H1 (cell line): ENCODE data around the gene STK32C. TPM values are rescaled to one million over a fixed set of nuclear protein-coding genes. Genes with fewer than 3 reads are reported as not detected.

ENCODE experiments used
- CTCF ChIA-PET: fragments of 300-600 bp; sonication (Branson Sonifier 250); formaldehyde crosslinking; loops from one replicate; lab custom pipeline; 2021; ENCODE audit not compliant: partially characterized antibody; lab: Charles Lee
- POLR2A ChIA-PET: fragments of 300-600 bp; sonication (Branson Sonifier 250); formaldehyde crosslinking; loops from one replicate; lab custom pipeline; 2021; ENCODE audit warnings: inconsistent platforms; ENCODE audit not compliant: partially characterized antibody; lab: Charles Lee
- DNase-seq, 2 experiments: peaks; one replicate each; pipeline versions ENCODE4 v3.0.0 to v3.0.0-alpha.2; 2010 to 2022; ENCODE audit warnings: low spot score in 2 of 2, low read depth in 1 of 2, mixed read lengths in 1 of 2
- FAIRE-seq: peaks from 2 replicates; lab custom pipeline; 2011; peaks lifted over from hg19 to GRCh38; lab: Jason Lieb, UNC
- H2AFZ ChIP-seq: 2 replicates; pipeline ENCODE4 v1.8.1; 2012; ENCODE audit warnings: low read length, inconsistent platforms
- H2AK5ac ChIP-seq: 2 replicates; pipeline ENCODE4 v1.6.1; 2013; ENCODE audit warnings: low read depth, low read length
- H2BK120ac ChIP-seq: replicated peaks from 2 replicates; pipeline ENCODE3; 2013; ENCODE audit warnings: low read depth, low read length, inconsistent platforms
- H2BK12ac ChIP-seq: 2 replicates; pipeline ENCODE4 v1.6.1; 2013; ENCODE audit warnings: low read depth, low read length
- H2BK15ac ChIP-seq: 2 replicates; pipeline ENCODE4 v1.6.1; 2013; ENCODE audit warnings: low read length
- H2BK20ac ChIP-seq: 2 replicates; pipeline ENCODE4 v1.6.1; 2013; ENCODE audit warnings: low read length
- H2BK5ac ChIP-seq: 2 replicates; pipeline ENCODE4 v1.6.1; 2013; ENCODE audit warnings: low read depth, low read length
- H3K14ac ChIP-seq: 2 replicates; pipeline ENCODE4 v1.6.1; 2013; ENCODE audit warnings: inconsistent platforms; ENCODE audit not compliant: insufficient read length
- H3K18ac ChIP-seq: 2 replicates; pipeline ENCODE4 v1.6.1; 2013; ENCODE audit warnings: low read length; ENCODE audit errors: extremely low read depth
- H3K23ac ChIP-seq: 2 replicates; pipeline ENCODE4 v1.6.1; 2013; ENCODE audit warnings: inconsistent platforms; ENCODE audit not compliant: insufficient read length
- H3K23me2 ChIP-seq: 2 replicates; pipeline ENCODE4 v1.6.1; 2013; ENCODE audit warnings: low read depth, low read length
- H3K27ac ChIP-seq: 2 replicates; pipeline ENCODE4 v1.6.1; 2011; ENCODE audit warnings: low read depth, low read length, inconsistent platforms
- H3K27me3 ChIP-seq, 4 experiments: replicated peaks in 1 of 4; 1 replicate in 1 of 4; 2 replicates in 3 of 4; pipeline versions ENCODE4 v1.6.1 to v1.8.1; 2011 to 2013; ENCODE audit warnings: low read length in 3 of 4, mild to moderate bottlenecking in 3 of 4, inconsistent platforms in 2 of 4, mixed read lengths in 2 of 4, moderate library complexity in 1 of 4; ENCODE audit not compliant: control insufficient read depth in 3 of 4, insufficient read depth in 3 of 4; ENCODE audit errors: extremely low read depth in 1 of 4
- H3K36me3 ChIP-seq, 4 experiments: 2 replicates each; pipeline versions ENCODE4 v1.6.1 to v1.8.1; 2011 to 2013; ENCODE audit warnings: mild to moderate bottlenecking in 4 of 4, low read length in 3 of 4, moderate library complexity in 2 of 4, control low read depth in 1 of 4, inconsistent platforms in 1 of 4; ENCODE audit not compliant: insufficient read depth in 4 of 4, control insufficient read depth in 2 of 4
- H3K4ac ChIP-seq: replicated peaks from 2 replicates; pipeline ENCODE3; 2013; ENCODE audit warnings: low read length, low read depth, mixed read lengths, inconsistent platforms; ENCODE audit not compliant: insufficient read length
- H3K4me1 ChIP-seq, 4 experiments: replicated peaks in 1 of 4; 1 replicate in 1 of 4; 2 replicates in 3 of 4; pipeline versions ENCODE4 v1.6.1 to v1.8.1; 2011 to 2013; ENCODE audit warnings: low read length in 3 of 4, inconsistent platforms in 2 of 4, mixed read lengths in 1 of 4; ENCODE audit not compliant: insufficient read depth in 4 of 4, control insufficient read depth in 3 of 4
- H3K4me2 ChIP-seq, 2 experiments: 2 replicates each; pipeline versions ENCODE4 v1.6.1 to v1.8.1; 2011 to 2013; ENCODE audit warnings: low read depth in 2 of 2, low read length in 2 of 2, control low read depth in 1 of 2, inconsistent platforms in 1 of 2, mild to moderate bottlenecking in 1 of 2; ENCODE audit not compliant: insufficient read depth in 1 of 2
- H3K4me3 ChIP-seq, 4 experiments: fragments of 200-600, 300-600 bp in 1 of 4; sonication (generic), shearing (Covaris generic), sonication (Bioruptor Twin) in 1 of 4; 2 replicates each; pipeline versions ENCODE4 v1.5.1 to v1.8.1; 2011 to 2016; ENCODE audit warnings: low read length in 4 of 4, low read depth in 3 of 4, control low read depth in 2 of 4, inconsistent platforms in 2 of 4, mild to moderate bottlenecking in 2 of 4, mixed read lengths in 1 of 4, moderate library complexity in 1 of 4; ENCODE audit not compliant: insufficient read depth in 2 of 4; ENCODE audit errors: extremely low read depth in 1 of 4
- H3K56ac ChIP-seq: replicated peaks from 2 replicates; pipeline ENCODE3; 2013; ENCODE audit warnings: low read depth, mild to moderate bottlenecking, mixed read lengths, low read length, inconsistent platforms; ENCODE audit not compliant: insufficient read length
- H3K79me1 ChIP-seq: 2 replicates; pipeline ENCODE4 v1.6.1; 2013; ENCODE audit warnings: low read depth, low read length, control low read depth
- H3K79me2 ChIP-seq, 2 experiments: 2 replicates each; pipeline versions ENCODE4 v1.6.1 to v1.8.1; 2012 to 2013; ENCODE audit warnings: low read length in 2 of 2, mild to moderate bottlenecking in 2 of 2, inconsistent platforms in 1 of 2; ENCODE audit not compliant: insufficient read depth in 2 of 2, control insufficient read depth in 1 of 2
- H3K9ac ChIP-seq, 4 experiments: replicated peaks in 1 of 4; 1 replicate in 1 of 4; 2 replicates in 3 of 4; pipeline versions ENCODE4 v1.6.1 to v1.8.1; 2011 to 2013; ENCODE audit warnings: low read depth in 3 of 4, low read length in 3 of 4, control low read depth in 2 of 4, mild to moderate bottlenecking in 2 of 4, moderate library complexity in 2 of 4, inconsistent platforms in 1 of 4; ENCODE audit errors: extremely low read depth in 1 of 4
- H3K9me3 ChIP-seq, 2 experiments: 2 replicates each; pipeline versions ENCODE4 v1.6.1 to v1.8.1; 2012 to 2013; ENCODE audit warnings: mild to moderate bottlenecking in 2 of 2, moderate library complexity in 2 of 2, control low read depth in 1 of 2, inconsistent platforms in 1 of 2, low read depth in 1 of 2, low read length in 1 of 2, mixed read lengths in 1 of 2; ENCODE audit not compliant: insufficient read depth in 2 of 2
- H4K20me1 ChIP-seq, 2 experiments: replicated peaks in 1 of 2; 2 replicates each; pipeline versions ENCODE3 to v1.8.1; 2011 to 2013; ENCODE audit warnings: inconsistent platforms in 2 of 2, low read length in 2 of 2, mild to moderate bottlenecking in 1 of 2; ENCODE audit not compliant: insufficient read depth in 2 of 2, control insufficient read depth in 1 of 2
- H4K5ac ChIP-seq: 2 replicates; pipeline ENCODE4 v1.6.1; 2013; ENCODE audit warnings: low read length, low read depth, mixed read lengths, inconsistent platforms; ENCODE audit not compliant: insufficient read length
- H4K8ac ChIP-seq: 2 replicates; pipeline ENCODE4 v1.8.0; 2013; ENCODE audit warnings: mild to moderate bottlenecking, moderate library complexity, low read length, inconsistent platforms; ENCODE audit not compliant: insufficient read depth; ENCODE audit errors: extremely low read depth
- H4K91ac ChIP-seq: replicated peaks from 2 replicates; pipeline ENCODE3; 2013; ENCODE audit warnings: low read length, mixed read lengths, inconsistent platforms; ENCODE audit not compliant: insufficient read length
- CHD2 ChIP-seq: IDR thresholded peaks from 2 replicates; pipeline ENCODE4 v1.6.1; 2012; ENCODE audit warnings: low read length, improper control_type of control experiment
- CTCF ChIP-seq, 3 experiments: IDR thresholded peaks; 1 replicate in 2 of 3; 2 replicates in 1 of 3; pipeline versions ENCODE4 v1.5.1 to v1.6.1; 2011; ENCODE audit warnings: low read length in 3 of 3, mild to moderate bottlenecking in 3 of 3, inconsistent platforms in 2 of 3, low read depth in 1 of 3, moderate library complexity in 1 of 3; ENCODE audit not compliant: insufficient read depth in 1 of 3; ENCODE audit errors: control extremely low read depth in 1 of 3
- HDAC2 ChIP-seq, 2 experiments: fragments of 300-600 bp in 1 of 2; sonication (generic) in 1 of 2; IDR thresholded peaks; 2 replicates each; pipeline ENCODE4 v1.6.1; 2011 to 2012; ENCODE audit warnings: low read depth in 2 of 2, low read length in 2 of 2, mild to moderate bottlenecking in 2 of 2, moderate library complexity in 2 of 2, borderline replicate concordance in 1 of 2, inconsistent platforms in 1 of 2
- KDM5A ChIP-seq: fragments of 200-600 bp; IDR thresholded peaks from 2 replicates; pipeline ENCODE4 v1.7.1; 2012; ENCODE audit warnings: mild to moderate bottlenecking, low read length, inconsistent platforms, mixed read lengths
- RAD21 ChIP-seq, 2 experiments: IDR thresholded peaks in 1 of 2; conservative IDR thresholded peaks in 1 of 2; 2 replicates each; pipeline ENCODE4 v1.6.1; 2011; ENCODE audit warnings: low read depth in 2 of 2, low read length in 2 of 2, improper control_type of control experiment in 1 of 2, inconsistent platforms in 1 of 2, mild to moderate bottlenecking in 1 of 2, moderate library complexity in 1 of 2
- WGBS, 2 experiments: shearing (Covaris generic) in 1 of 2; methylation state at CpG; one replicate each; pipeline versions ENCODE4 v1.1.6 to v1.1.7; 2013 to 2015; ENCODE audit warnings: low lambda C conversion rate in 2 of 2, mixed read lengths in 2 of 2, inconsistent platforms in 1 of 2, low coverage in 1 of 2, missing lambda C conversion rate in 1 of 2; ENCODE audit not compliant: insufficient replicate concordance in 2 of 2, insufficient coverage in 1 of 2, insufficient read length in 1 of 2; ENCODE audit errors: extremely low coverage in 1 of 2, missing lambda C conversion rate in 1 of 2; 5-methylcytosine and 5-hydroxymethylcytosine counted together
- polyA plus RNA-seq, 7 experiments: library from polyadenylated mRNA; depleted of rRNA in 3 of 7; stranded (reverse) in 5 of 7; unstranded in 2 of 7; fragments of >200 nt in 5 of 7; fragments of 200-250 nt in 2 of 7; gene quantifications; 1 replicate in 5 of 7; 2 replicates in 1 of 7; 4 replicates in 1 of 7; pipeline versions ENCODE4 v1.2.1 to v1.2.3, GENCODE V29; 2011 to 2013; ENCODE audit warnings: missing spikeins in 2 of 7, mixed read lengths in 2 of 7
- total RNA-seq: library from RNA; stranded (reverse); fragmentation: NEBNext Ultra II Directional; extraction: Animal tissue kit (Norgen Biotek cat#: 25700); gene quantifications from 2 replicates; pipeline ENCODE4 v1.2.1, GENCODE V29; 2021

The STK32C gene
- total and polyA plus RNA-seq, 2 of the 8 experiments (the other 6 are each of a cell fraction or from before 2014, with no cell fraction given) = 10.6 to 15.6 TPM

GRCh38 chr10:132169766-132170560 is 137.8 kb downstream of the STK32C start:
- WGBS, 2 experiments = 86% methylated on average over 37 of the region's 46 CpGs; no CpG with 5 or more reads in 1 of the 2 experiments
- no peak overlapping the region for H3K27ac ChIP-seq
- no peaks in the 10 kb centered on the region for H3K79me1 ChIP-seq
- H2BK12ac ChIP-seq = no peak overlapping the region
- no peak overlapping the region for H3K18ac ChIP-seq
- H3K14ac ChIP-seq = no peak overlapping the region
- peaks cover 0 to 2% of the 10 kb centered on the region in 2 experiments for H4K20me1 ChIP-seq
- H4K5ac ChIP-seq = no peak overlapping the region
- no peak overlapping the region; the same call in 1 of the 2 replicates for H2BK15ac ChIP-seq
- H3K9ac ChIP-seq = no peak overlapping the region
- H3K9me3 ChIP-seq = no peaks in the 10 kb centered on the region; a peak in 1 of 4 replicates
- POLR2A ChIA-PET = no interaction called here
- no peak overlapping the region for H3K4me3 ChIP-seq
- H3K27me3 ChIP-seq = no peaks in the 10 kb centered on the region; a peak in 1 of 7 replicates
- no peak for FAIRE-seq
- no peak overlapping the region for H2BK120ac ChIP-seq
- TF ChIP-seq HDAC2 (IDR thresholded peaks at IDR 0.05; ENCODE audit: borderline replicate concordance in 1 of 2, low read depth in 2 of 2, low read length in 2 of 2) (no peak), CHD2 (no peak), KDM5A (no peak), RAD21 (IDR thresholded peaks at IDR 0.05 in 1 of 2, conservative IDR thresholded peaks at IDR 0.05 in 1 of 2; ENCODE audit: low read depth in 2 of 2, low read length in 2 of 2) (peak; percentile 49 to 61), CTCF (IDR thresholded peaks at IDR 0.05; ENCODE audit: control extremely low read depth in 1 of 3, insufficient read depth in 1 of 3, low read depth in 1 of 3, low read length in 3 of 3) (peak in 2 of 3 experiments; percentile 26 to 37; a peak in 3 of 4 replicates)
- TF ChIP-seq, all 59 proteins: peak for 2
- H3K4me1 ChIP-seq = peaks cover 0 to under 1% (median 0%) of the 10 kb centered on the region in 4 experiments; a peak in 1 of 7 replicates
- H2BK5ac ChIP-seq = no peak overlapping the region
- H3K4me2 ChIP-seq = no peak overlapping the region
- no peaks in the 10 kb centered on the region for H3K79me2 ChIP-seq
- H2BK20ac ChIP-seq = no peak overlapping the region
- no peak overlapping the region for H2AFZ ChIP-seq
- H3K4ac ChIP-seq = no peak overlapping the region
- no peak overlapping the region for H4K91ac ChIP-seq
- H3K36me3 ChIP-seq = no peaks in the 10 kb centered on the region
- CTCF ChIA-PET = interaction anchor here (1.1 to 1.4 kb wide), 3 partner anchors 23 to 284 kb away, joined by 3 to 4 read pairs (median 3); no protein-coding TSS in a partner anchor
- no peak for DNase-seq
- peak overlapping the region; percentile 14; the same call in 1 of the 2 replicates for H4K8ac ChIP-seq
- H3K23me2 ChIP-seq = peaks cover 3% of the 10 kb centered on the region; the same call in 1 of the 2 replicates
- no peak overlapping the region for H3K23ac ChIP-seq
- no peak overlapping the region for H2AK5ac ChIP-seq
- no peak overlapping the region for H3K56ac ChIP-seq
